ENCODE results near the gene PLEKHG2. TPM values are rescaled to one million over a fixed set of nuclear protein-coding genes. Genes with fewer than 3 reads are reported as not detected.

The PLEKHG2 gene
- total and polyA plus RNA-seq, 4 donors, result 2.1 to 4.5 (median 3.0) TPM

DNA sequence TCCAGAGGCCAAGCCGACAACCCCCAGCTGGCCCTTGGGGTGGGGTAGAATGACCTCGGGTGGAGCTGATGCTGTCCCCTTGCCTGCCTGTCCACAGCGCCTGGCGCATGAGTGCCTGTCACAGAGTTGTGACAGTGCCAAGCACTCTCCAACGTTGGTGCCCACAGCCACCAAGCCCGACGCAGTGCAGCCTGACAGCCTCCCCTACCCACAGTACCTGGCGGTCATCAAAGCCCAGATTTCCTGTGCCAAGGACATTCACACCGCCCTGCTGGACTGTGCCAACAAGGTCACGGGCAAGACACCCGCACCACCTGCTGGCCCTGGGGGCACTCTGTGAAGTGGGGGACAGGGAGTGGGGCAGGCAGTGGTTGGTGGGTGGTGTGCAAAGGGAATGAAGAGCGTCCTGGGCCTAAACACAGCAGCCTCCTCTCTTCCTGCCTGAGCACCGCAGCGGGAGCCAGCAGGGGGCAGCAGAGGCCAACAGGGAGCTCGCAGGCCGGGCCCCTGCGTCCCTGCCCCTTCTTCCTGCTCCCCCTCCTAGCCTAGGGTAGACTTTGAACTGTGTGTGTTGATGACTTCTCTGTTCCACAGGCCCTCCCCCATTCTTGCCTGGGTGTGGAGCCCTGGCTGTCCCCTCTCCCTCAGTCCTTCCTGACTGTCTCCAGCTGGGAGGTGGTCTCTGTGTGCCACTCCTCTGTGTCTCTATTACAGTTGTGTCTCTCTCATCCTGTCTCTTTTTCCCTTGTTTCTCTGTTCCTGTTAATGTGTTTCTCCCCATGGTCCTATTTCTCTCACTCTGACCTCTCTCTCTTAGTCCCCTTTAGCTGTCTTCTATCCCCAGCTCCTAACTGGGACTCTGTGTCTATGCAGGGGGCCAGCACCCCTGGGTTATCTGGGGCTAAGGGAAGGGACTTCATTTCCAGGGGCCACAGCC, 14.8 kb upstream of the PLEKHG2 start:
- Histone ChIP-seq H3K27me3 (ENCODE audit: control insufficient read depth in 4 of 4, insufficient read depth in 4 of 4, low read length in 3 of 4) (no peaks in the 10 kb centered on the region), H3K27ac (ENCODE audit: low read depth in 1 of 2, low read length in 2 of 2) (peak overlapping the region; percentile 98), H3K4me1 (ENCODE audit: control insufficient read depth in 4 of 4, insufficient read depth in 4 of 4, low read length in 3 of 4) (peaks cover 18 to 44% (median 32%) of the 10 kb centered on the region in 4 donors), H3K4me3 (ENCODE audit: low read depth in 1 of 3, low read length in 3 of 3) (peak overlapping the region in 1 of 3 donors; percentile 8), H3K9me3 (ENCODE audit: control insufficient read depth in 4 of 4, low read length in 3 of 4) (no peaks in the 10 kb centered on the region), H3K9ac (ENCODE audit: low read depth in 1 of 2, low read length in 2 of 2) (peak overlapping the region; percentile 72 to 83), H3K36me3 (ENCODE audit: control insufficient read depth in 4 of 4, insufficient read depth in 3 of 4, low read depth in 1 of 4, low read length in 3 of 4) (peaks cover 0 to 11% (median 8%) of the 10 kb centered on the region in 4 donors)
- TF ChIP-seq FOXA1 (IDR thresholded peaks at IDR 0.05) (peak; percentile 62), RAD21 (IDR thresholded peaks at IDR 0.05) (peak; percentile 98 to 99), JUND (IDR thresholded peaks at IDR 0.05) (peak; percentile 71 to 78), FOXA2 (IDR thresholded peaks at IDR 0.05) (peak; percentile 35), EGR1 (IDR thresholded peaks at IDR 0.05; ENCODE audit: low read depth in 2 of 2) (peak in 1 of 2 donors; percentile 63), SP1 (IDR thresholded peaks at IDR 0.05) (peak; percentile 82), TAF1 (conservative IDR thresholded peaks at IDR 0.05) (peak; percentile 90), RXRA (IDR thresholded peaks at IDR 0.05) (peak; percentile 76 to 82), NR2F2 (IDR thresholded peaks at IDR 0.05) (peak; percentile 67), YY1 (IDR thresholded peaks at IDR 0.05) (peak; percentile 43), GABPA (IDR thresholded peaks at IDR 0.05 in 1 of 2, conservative IDR thresholded peaks at IDR 0.05 in 1 of 2) (peak in 1 of 2 donors; percentile 44), HNF4A (conservative IDR thresholded peaks at IDR 0.05) (peak; percentile 92), HNF4G (IDR thresholded peaks at IDR 0.05) (peak; percentile 96)
- TF ChIP-seq, protein P1, sequence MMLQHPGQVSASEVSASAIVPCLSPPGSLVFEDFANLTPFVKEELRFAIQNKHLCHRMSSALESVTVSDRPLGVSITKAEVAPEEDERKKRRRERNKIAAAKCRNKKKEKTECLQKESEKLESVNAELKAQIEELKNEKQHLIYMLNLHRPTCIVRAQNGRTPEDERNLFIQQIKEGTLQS (IDR thresholded peaks at IDR 0.05), result peak; percentile 69
- TF ChIP-seq, protein P2, sequence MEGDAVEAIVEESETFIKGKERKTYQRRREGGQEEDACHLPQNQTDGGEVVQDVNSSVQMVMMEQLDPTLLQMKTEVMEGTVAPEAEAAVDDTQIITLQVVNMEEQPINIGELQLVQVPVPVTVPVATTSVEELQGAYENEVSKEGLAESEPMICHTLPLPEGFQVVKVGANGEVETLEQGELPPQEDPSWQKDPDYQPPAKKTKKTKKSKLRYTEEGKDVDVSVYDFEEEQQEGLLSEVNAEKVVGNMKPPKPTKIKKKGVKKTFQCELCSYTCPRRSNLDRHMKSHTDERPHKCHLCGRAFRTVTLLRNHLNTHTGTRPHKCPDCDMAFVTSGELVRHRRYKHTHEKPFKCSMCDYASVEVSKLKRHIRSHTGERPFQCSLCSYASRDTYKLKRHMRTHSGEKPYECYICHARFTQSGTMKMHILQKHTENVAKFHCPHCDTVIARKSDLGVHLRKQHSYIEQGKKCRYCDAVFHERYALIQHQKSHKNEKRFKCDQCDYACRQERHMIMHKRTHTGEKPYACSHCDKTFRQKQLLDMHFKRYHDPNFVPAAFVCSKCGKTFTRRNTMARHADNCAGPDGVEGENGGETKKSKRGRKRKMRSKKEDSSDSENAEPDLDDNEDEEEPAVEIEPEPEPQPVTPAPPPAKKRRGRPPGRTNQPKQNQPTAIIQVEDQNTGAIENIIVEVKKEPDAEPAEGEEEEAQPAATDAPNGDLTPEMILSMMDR (IDR thresholded peaks at IDR 0.05; ENCODE audit: low read depth, low read length, missing input control), result peak; percentile 99
- TF ChIP-seq, protein P3, sequence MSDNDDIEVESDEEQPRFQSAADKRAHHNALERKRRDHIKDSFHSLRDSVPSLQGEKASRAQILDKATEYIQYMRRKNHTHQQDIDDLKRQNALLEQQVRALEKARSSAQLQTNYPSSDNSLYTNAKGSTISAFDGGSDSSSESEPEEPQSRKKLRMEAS (IDR thresholded peaks at IDR 0.05), result peak; percentile 79
- TF ChIP-seq, protein P4, sequence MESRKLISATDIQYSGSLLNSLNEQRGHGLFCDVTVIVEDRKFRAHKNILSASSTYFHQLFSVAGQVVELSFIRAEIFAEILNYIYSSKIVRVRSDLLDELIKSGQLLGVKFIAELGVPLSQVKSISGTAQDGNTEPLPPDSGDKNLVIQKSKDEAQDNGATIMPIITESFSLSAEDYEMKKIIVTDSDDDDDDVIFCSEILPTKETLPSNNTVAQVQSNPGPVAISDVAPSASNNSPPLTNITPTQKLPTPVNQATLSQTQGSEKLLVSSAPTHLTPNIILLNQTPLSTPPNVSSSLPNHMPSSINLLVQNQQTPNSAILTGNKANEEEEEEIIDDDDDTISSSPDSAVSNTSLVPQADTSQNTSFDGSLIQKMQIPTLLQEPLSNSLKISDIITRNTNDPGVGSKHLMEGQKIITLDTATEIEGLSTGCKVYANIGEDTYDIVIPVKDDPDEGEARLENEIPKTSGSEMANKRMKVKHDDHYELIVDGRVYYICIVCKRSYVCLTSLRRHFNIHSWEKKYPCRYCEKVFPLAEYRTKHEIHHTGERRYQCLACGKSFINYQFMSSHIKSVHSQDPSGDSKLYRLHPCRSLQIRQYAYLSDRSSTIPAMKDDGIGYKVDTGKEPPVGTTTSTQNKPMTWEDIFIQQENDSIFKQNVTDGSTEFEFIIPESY (IDR thresholded peaks at IDR 0.05), result no peak
- TF ChIP-seq, protein P5, sequence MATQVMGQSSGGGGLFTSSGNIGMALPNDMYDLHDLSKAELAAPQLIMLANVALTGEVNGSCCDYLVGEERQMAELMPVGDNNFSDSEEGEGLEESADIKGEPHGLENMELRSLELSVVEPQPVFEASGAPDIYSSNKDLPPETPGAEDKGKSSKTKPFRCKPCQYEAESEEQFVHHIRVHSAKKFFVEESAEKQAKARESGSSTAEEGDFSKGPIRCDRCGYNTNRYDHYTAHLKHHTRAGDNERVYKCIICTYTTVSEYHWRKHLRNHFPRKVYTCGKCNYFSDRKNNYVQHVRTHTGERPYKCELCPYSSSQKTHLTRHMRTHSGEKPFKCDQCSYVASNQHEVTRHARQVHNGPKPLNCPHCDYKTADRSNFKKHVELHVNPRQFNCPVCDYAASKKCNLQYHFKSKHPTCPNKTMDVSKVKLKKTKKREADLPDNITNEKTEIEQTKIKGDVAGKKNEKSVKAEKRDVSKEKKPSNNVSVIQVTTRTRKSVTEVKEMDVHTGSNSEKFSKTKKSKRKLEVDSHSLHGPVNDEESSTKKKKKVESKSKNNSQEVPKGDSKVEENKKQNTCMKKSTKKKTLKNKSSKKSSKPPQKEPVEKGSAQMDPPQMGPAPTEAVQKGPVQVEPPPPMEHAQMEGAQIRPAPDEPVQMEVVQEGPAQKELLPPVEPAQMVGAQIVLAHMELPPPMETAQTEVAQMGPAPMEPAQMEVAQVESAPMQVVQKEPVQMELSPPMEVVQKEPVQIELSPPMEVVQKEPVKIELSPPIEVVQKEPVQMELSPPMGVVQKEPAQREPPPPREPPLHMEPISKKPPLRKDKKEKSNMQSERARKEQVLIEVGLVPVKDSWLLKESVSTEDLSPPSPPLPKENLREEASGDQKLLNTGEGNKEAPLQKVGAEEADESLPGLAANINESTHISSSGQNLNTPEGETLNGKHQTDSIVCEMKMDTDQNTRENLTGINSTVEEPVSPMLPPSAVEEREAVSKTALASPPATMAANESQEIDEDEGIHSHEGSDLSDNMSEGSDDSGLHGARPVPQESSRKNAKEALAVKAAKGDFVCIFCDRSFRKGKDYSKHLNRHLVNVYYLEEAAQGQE (IDR thresholded peaks at IDR 0.05), result peak; percentile 92
- WGBS, result 14% methylated on average over 17 of the region's 17 CpGs
- peak; percentile 94 for DNase-seq (ENCODE audit: low spot score)
